NCI-H1092 treated with DMSO at 0.1 percent for 48 hours (cell line): ENCODE results near the gene BEAN1.

Experiments
- DNase-seq: peaks from one replicate; lab custom pipeline; 2025; lab: John Stamatoyannopoulos, UW

Gene BEAN1

DNA sequence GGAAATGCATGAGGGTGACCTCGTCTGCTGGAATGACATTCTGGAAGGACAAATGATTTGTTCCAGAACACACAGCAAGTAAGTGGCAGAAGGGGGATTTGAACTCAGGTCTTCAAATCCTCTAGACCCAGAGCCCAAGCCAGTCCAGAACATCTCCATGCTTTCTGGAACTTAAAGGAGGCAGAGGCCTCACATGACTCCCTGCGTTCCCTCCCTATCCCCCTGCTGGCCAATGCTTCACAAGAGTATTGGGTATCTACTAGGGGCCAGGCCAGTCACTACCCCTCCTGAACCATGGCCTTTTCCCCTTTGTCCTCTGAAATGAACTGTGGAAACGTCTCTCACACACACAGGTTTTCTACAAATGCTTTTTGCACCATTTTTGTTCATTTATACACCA is 7.6 kb upstream of the BEAN1 start:
- no peak for DNase-seq

DNA sequence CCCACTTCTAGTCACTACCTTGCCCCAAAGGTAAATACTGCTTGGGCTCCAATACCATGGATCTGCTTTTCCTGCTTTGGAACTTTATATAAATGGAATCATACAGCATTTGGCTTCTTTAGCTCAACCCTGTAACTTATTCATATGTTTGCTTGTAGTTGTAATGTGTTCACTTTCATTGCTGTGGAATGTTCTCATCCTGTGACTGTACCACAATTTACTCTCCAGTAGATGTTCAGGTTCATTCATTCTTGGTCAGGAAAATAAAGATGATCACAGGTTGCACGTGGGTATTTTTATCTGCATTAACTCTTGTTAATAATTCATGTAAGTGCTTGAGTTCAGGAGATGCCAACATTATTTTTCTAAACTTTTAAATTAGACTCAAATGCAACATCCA is 6.7 kb upstream of the BEAN1 start:
- no peak for DNase-seq

DNA sequence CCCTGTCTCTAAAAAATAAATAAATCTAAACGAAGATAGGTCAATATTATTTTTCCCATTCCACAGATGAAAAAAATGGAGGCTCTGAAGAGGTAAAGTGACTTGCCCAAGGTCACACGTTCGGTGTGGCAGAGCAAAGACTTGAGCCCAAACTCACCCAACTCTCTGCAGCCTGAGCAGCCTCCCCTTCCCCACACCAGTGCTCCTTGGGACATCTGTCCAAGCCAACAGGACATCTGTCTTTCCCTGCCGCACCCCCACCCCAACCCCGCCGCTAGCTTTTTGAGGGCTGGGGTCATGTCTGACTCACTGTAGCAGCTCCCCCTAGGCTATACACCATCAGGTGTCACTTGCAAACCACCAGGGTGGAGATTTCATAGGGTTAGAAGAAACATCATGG is 5.2 kb upstream of the BEAN1 start:
- no peak for DNase-seq

DNA sequence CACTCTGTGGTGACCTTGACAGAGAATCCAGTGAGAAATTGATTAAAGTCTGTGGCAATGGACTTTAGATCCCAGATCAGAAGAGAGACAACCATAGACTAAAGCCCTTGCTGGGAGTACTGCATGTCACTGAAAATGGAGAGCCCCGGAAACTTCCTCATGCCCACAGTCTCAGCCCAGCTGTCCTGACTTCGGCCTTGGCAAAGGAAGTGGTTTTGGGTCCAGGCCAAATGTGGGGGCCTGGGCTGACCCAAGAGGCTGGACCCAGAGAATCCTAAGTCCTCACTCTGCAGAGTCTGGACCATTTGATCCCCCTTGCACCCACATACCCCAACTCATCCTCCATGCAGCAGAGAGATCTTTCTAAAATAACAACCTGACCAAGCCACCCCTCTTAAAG is 4.7 kb upstream of the BEAN1 start:
- DNase-seq = no peak

DNA sequence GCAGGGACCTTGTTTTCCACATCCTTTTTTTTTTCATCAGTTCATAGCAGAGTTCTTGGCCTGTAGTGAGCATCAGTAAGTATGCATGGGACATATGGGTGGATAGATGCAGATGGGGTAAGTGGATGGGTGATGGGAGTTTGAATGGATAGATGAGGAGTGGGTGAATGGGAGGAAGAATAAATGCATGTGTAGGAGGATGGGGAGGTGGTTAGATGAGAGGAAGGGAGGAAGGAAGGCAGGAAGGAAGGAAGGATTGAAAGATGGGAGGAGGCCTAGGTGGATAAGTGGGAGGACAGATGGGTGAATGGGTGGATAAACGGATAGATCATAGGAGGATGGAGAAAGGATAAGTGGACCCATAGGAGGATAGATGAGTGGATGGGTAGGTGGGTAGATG is 3.9 kb upstream of the BEAN1 start:
- DNase-seq = no peak

DNA sequence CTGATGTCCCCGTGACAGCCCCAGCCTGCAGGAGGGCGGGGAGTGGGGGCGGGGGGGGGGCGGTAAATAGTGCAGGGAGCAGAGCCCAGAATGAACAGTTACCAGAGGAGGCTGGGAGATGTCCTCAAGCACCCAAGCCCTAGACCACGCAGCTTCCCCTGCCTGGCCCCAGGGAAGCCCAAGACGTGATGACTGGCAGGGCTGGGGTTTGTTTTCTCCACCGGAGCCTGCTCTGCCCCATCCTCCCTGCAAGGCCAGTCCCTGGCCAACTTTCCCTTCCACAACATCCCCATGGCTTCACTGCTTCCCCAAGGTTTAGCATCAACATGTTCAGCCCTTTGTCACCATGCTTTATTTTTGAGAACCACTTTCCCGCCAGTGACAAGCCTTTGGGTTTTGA is 1.4 kb upstream of the BEAN1 start:
- no peak for DNase-seq

DNA sequence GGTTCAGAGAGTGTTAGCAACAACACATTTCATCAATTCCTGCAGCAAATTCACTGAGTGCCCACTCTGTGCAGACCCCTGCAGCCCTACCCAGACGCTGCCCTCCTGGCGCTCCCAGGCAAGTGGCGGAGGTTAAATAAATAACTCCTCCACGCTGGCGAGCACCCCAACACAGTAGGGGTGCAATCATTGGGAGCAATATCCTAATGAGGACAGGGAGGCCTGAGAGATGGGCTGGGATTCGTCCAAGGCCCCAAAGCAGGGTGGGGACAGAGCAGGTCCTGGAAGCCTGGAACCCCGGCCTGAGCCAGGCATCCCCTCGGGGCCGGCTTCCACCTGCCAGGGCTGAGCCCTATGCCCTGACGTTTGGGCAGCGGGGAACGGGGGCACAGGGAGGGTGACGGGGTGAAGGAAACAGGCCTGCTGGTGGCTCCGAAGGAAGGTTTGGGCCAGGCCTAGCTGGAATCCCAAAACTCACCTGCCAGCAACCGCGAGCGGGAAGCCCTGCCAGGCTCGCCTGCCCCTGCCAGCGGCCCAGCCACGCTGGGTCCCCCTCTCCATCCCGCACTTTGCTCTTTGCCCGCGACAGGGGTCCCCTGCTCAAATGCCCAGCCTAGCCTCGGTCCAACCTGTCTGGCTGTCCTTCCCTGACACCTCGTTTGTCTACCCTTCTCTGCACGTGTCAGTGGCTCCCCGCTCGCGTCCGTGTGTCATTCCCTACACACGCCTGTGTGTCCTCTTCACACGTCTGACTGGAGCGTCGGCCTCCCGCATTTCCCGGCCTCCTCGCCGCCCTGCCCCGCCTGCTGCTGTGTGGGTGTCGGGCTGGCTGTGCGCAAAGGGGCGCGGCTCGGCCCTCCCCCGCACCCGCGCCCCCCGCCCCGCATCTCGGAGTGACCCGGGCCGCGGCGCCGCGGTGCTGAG is 721 bp upstream of the BEAN1 start:
- no peak for DNase-seq

DNA sequence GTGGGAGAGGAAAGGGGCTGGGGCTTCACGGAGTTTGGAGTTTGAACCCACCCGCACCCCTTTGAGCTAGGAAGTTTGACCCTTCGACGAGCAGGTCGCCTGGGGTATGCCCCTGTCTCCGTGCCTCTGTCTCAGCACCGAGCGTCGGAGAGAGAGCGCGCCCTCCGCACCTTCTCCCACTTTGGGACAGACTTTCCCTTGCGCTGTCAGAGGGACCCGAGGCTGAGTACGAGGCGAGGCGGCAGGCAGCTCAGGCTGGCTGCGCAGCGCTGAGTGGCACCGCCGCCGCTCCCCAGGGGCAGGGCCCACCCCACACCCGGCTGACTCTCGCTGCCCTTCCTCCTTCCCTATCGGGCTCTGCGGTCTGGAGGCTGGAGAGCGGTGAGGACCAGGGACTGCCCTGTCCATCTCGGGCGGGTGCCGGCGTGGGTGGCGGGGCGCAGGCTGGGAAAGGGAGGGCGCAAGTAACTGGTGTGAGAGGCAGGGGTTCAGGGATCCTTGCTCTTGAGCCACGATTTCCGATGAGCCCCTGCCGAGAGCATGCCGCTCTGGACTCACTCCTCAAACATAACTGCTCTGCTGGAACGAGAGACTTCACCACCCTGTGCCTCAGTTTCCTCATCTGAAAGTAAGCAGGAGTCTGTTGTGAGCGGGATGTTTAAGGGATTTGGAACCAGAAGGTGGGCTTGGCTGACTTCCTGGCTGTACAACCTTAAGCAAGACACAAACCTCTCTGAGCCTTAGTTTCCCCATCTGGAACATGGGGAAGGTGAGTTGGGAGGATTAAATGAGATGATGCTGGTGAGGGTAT is 981 bp downstream of the BEAN1 start:
- DNase-seq = no peak

DNA sequence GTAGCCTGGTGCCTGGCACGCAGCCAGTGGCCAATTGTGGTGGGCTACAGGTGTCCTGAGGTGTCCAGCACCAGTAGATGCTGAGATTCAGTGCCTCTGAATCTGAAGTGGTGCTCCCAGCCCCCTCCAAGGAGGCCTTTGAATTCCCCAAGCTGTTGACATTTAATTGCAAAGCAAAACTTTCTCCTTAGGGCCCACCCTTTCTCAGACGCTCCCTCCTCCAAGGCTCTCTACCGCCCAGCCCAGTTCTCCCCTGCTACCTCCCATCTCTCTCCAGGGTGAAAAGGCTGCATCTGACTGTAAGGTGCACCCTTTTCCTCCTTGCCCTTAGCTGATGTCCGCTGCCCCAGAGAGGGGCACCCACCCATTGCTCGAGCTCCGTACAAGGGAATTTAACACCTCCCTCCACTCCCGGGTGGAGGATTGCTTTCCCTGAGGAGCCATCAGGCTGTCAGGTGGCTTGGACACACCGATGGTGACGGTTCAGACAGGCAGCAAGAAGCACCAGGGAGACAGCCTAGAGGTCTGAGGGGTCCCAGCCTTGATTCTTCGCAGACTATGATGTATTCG is 1.7 kb downstream of the BEAN1 start:
- no peak for DNase-seq

DNA sequence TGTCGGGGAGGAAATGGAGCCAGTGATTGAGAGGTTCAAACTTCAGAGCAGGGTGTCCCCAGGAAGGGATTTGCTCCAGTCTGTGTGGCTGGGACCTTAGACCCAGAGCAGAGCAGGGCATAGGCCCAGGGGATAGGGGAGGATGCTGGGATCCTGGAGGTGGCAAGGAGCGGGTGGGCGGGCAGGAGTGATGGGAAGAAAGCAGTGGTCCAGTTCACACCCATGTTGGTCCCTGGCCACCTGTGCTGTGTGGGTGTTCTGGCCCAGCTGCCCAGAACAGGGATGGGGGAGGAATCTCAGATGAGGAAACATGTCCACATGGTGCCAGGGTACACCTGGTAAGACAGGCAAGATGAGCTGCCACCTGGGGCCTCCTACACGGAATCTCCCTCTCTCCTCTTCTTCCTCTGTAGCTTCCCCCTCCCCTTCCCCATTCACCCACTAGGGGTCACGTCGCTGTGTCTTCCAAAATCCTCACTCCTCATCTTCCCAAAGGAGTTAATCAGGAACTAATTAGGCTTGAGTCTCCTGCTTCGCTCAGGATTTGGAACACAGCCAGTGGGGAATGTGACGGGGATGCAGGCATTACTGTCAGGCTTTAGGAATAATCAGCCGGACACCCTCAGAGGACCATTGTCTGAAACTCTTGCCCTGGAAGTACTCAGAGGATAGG is 2.3 kb downstream of the BEAN1 start:
- no peak for DNase-seq

DNA sequence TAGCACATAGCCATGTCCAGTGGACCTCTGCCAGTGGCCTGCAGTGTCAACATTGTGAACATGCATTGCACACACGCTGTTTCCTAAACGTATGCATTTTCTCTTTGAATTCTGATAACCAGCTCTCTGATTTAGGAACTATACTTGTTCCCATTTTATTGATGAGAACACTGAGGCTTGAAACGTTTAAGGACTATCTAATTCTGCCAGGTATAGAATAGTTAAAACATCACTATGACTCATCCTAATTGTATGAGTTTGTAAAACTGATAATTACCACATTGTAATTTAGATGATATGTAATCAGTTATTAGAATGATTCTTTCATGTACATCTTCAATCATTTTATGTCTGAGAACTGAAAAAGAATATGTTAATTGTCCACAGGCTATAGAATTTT is 3.1 kb downstream of the BEAN1 start:
- no peak for DNase-seq

DNA sequence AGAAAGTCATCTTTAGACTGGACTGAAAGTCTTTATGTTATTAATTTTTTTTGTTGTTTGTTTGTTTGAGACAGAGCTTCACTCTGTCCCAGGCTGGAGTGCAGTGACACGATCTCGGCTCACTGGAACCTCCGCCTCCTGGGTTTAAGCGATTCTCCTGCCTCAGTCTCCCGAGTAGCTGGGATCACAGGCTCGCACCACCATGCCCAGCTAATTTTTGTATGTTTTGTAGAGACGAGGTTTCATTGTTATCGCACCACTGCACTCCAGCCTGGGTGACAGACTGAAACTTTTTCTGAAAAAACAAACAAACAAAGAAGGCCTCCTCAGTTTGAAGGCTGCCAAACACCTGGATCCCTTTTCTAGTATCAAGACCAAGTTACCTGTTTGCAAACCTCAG is 4.7 kb downstream of the BEAN1 start:
- DNase-seq = no peak

DNA sequence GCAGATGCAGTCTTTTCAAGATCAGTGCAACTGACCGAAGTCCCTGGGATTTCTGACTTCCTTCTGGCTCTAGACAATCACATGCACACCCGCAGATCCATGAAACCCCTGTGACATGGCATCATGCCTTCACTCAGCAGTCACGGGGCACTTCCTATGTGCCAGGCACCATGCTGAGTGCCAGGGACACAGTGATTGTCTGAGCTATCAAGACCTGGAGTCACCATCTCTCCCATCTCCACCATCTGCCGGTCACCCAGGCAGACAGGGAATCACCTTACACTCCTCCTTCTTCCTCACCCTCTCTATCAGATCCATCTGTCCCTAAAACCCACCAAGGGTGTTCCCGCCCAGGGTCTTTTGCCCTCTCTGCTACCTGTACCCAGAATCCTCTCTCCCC is 5.3 kb downstream of the BEAN1 start:
- DNase-seq = no peak

DNA sequence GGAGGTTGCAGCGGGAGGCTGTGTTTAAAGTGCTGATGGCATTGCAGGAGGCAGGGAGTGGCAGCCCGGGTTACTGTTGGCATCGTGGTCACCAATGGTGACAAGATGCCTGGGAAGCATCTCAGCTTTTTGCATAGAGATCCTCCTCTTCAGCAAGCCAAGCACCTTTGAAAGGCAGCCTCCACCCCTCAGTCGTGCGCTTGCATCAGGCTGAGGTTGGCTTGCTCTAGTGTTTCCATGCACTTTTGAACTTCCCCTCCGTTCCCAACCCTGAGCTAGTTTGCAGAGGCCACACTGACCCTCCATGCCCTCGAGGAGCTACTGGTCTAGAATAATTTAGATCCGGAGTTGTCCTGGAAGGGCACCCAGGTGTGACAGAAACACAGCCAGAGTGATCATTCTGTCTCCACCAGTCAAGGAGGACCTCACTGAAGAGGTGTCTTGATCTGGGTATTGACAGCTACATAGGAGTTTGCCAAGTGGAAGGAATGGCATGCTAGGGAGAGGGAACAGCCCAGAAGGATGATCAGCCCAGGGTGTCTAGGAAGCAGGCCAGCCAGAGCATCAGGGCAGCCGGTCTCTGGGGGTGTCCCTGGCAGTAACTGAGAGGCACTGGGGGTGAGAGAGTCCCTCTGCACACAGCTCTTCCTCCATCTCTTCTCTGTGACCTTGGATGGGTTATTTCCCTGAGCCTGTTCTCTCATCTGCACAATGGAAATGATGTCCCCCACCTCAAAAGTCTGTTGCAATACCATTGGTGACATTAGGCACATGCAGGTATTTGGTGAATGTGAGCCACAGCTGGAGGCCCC is 7.7 kb downstream of the BEAN1 start:
- DNase-seq = no peak

DNA sequence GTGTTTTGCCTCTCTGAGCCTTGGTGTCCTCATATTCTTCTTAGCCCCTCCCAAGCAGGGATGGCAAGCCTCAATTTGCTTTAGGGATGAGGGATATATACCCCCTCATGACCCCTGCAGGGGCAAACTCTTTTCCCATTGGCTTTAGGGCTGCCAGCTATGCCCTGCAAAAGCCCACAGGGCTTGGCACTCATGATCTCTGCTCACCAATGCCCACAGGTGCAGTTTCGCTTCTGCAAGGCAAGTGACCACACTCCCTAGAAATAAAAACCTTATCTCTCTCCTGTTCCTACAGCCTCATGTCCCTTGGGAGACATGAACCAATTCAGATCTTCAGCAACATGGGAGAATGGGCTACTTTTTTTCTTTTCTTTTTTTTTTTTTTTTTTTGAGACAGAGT is 8.8 kb downstream of the BEAN1 start:
- DNase-seq = no peak

DNA sequence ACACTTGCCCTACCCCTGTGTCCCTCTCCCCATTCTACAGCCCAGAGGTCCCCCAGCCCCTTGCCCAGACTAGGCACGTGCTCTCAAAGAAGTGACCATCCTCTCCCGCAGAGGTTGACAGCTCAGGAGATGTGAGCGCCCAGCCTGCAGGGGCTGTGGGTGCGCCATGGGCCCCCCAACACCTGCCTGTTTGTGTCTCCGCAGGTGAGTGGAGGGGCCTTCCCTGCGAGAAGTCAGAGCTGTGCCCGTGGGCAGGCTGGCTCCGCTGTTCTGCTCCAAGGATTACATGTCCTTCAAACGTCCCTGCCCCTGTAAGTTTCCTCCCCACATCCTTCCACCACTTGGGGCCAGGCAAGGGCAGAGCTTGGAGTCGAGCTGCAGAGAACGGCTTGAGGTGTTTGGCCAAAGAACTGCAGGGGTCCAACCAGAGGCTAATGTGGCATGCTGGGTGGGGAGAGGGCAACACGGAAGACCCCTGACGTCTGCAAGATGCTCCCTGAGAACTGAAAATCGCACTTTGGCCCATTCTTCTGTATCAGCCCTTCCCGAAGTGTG is 10.4 kb downstream of the BEAN1 start:
- DNase-seq = no peak

DNA sequence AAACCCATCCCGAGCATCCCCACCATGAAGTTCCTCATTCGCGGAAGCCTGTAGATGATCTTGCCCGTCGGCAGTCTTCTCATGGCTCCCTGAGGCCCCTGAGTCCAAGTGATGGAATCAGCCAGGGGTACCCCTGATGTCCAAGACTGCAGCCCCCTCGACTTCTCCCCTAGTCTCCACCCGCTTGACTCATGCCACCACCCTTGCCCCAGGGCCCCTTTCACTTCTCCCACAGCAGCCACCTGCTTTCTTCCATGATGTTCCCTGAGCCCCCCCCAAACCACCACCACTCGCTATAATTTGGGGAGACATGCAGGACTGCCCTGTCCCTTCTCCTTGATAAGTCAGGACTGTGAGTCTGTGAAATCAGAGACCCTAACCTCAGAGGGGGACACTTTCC is 11.4 kb downstream of the BEAN1 start:
- no peak for DNase-seq

DNA sequence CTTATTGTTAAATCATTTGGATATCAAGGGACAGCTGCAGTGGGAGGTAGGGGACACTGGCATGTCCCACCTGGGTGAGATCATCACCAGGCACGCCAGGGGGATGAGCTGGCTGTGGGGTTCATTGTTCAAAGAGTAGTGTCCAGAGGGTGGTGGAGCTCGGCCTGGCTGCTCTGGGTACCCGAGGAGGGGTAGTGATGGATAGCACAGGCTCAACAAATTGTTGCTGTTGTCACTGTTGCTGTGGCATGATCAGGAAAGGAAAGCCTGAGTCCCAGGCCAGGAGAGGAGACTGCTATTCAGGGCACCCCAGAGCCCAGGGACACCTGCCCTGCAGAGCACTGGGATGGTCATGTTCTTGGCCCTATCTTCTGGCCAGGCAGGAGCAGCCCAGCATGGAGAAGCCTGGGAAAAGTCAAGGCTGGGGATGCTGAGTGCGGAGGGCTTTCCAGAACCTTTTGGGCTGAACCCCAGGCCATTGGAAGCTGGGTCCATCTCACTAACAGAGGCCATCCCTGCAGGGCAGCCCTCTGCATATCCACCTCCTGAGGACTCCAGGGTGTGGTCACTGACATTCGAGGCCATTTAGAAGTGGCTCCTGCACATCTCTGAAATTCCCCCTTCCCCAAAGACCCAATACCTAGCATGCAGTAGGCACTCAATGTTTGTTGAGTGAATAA is 12.1 kb downstream of the BEAN1 start:
- no peak for DNase-seq

DNA sequence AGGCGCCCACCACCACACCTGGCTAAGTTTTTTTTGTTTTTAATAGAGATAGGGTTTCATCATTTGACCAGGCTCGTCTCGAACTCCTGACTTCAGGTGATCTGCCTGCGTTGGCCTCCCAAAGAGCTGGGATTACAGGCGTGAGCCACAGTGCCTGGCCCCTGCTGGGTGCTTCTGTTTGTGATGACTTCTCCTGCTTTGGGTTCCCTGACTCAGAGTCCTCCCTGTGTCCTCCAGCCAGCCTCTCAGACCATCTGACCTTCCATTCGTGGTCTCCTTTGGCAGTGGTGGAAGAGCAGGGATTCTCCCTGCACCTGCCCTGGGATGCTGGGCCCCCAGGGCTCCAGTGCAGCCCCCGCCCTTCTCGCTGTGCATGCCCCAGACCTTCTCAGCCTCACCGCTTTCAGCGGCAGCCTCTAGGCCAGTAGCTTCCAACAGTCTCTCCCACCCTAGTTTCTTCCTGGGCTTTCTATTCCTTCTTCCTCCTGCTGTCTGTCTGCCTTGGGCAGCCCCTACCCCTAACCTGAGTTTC is 13.2 kb downstream of the BEAN1 start:
- no peak for DNase-seq

DNA sequence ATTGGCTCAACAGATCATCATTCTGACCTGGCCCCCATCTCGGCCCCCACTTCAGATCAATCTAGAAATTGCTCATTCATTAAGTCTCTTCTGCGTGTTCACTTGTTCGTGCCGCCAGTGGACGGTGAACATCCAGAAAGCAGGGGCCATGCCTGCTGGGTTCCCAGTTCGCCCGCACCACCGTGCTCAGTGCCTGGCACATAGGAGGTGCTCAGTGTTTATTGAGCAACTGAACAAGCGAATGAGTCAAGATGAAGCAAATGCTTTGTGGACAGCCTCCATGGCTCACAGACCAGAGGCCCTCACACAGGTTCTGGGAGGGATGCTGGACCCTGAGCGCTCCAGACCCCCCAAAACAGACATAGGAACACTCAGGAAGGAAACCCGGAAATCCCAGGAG is 13.9 kb downstream of the BEAN1 start:
- DNase-seq = no peak
